ENCODE data around the gene PARVB. TPM values are rescaled to one million over a fixed set of nuclear protein-coding genes. Genes with fewer than 3 reads are reported as not detected.

PARVB gene
- total and polyA plus RNA-seq, 10 of the 15 experiments (the other 5 are each of a cell fraction or from before 2014, with no cell fraction given): 5.2 to 264 (median 76.0) TPM

GRCh38 chr22:44019846-44020245 is 4.3 kb upstream of the PARVB start:
- H3K27me3 ChIP-seq (replicated peaks in 1 of 2; ENCODE audit: control insufficient read depth in 2 of 2, insufficient read depth in 2 of 2, low read length in 1 of 2): no peaks in the 10 kb centered on the region
- ATAC-seq (no peak), DNase-seq (ENCODE audit: low read depth, low spot score) (no peak), FAIRE-seq (no peak)
- peaks cover 30% of the 10 kb centered on the region for H3K79me2 ChIP-seq (ENCODE audit: control insufficient read depth, insufficient read depth, low read length)
- ChIA-PET POLR2A (no interaction called here), SMC1A (ENCODE audit: uncharacterized antibody, unreplicated experiment) (interaction anchor here (3.6 kb wide), 1 partner anchor 66 kb away, joined by 16 read pairs; no protein-coding TSS in a partner anchor), RAD21 (ENCODE audit: unreplicated experiment) (interaction anchor here (0.7 to 2.4 kb wide), 4 partner anchors 20 to 66 kb away, joined by 3 to 10 read pairs (median 6); no protein-coding TSS in a partner anchor), CTCF (interaction anchor here (1.2 to 9.4 kb wide), 4 partner anchors 26 to 66 kb away, joined by 3 to 74 read pairs (median 6); no protein-coding TSS in a partner anchor)
- H3K4me3 ChIP-seq: no peak overlapping the region
- H3K9ac ChIP-seq (ENCODE audit: control insufficient read depth, insufficient read depth, low read length): no peak overlapping the region
- no peak for TF ChIP-seq POU2F2 (IDR thresholded peaks at IDR 0.05; ENCODE audit: borderline replicate concordance, low read depth, low read length)
- no peak for TF ChIP-seq KLF5 (IDR thresholded peaks at IDR 0.05; ENCODE audit: partially characterized antibody)
- TF ChIP-seq MTA3 (IDR thresholded peaks at IDR 0.05; ENCODE audit: borderline replicate concordance, low read length): no peak
- no peak for TF ChIP-seq SMAD1 (IDR thresholded peaks at IDR 0.05; ENCODE audit: low read depth, partially characterized antibody)
- TF ChIP-seq USF2 (IDR thresholded peaks at IDR 0.05; ENCODE audit: borderline replicate concordance, low read depth, low read length): no peak
- no peak for TF ChIP-seq PKNOX1 (IDR thresholded peaks at IDR 0.05)
- TF ChIP-seq TCF3 (IDR thresholded peaks at IDR 0.05; ENCODE audit: borderline replicate concordance, insufficient read depth, low read depth, low read length): no peak
- no peak for TF ChIP-seq GABPA (IDR thresholded peaks at IDR 0.05; ENCODE audit: low read depth)
- no peak for TF ChIP-seq NFXL1 (IDR thresholded peaks at IDR 0.05; ENCODE audit: borderline replicate concordance)
- no peak for TF ChIP-seq ZNF622 (IDR thresholded peaks at IDR 0.05)
- no peaks in the 10 kb centered on the region for H4K20me1 ChIP-seq (ENCODE audit: control insufficient read depth, insufficient read depth)
- no TSS peak for BruUV-seq (replicated peaks)
- H3K27ac ChIP-seq (ENCODE audit: control insufficient read depth, insufficient read depth): no peak overlapping the region
- no peak overlapping the region for H3K4me2 ChIP-seq (ENCODE audit: control insufficient read depth, insufficient read depth)
- intact Hi-C loops (cut with micrococcal nuclease; ENCODE audit: unreplicated experiment): no loop called here
- H3K4me1 ChIP-seq (ENCODE audit: control insufficient read depth, insufficient read depth, low read length): peaks cover 3% of the 10 kb centered on the region; the same call in 1 of the 2 replicates
- WGBS (ENCODE audit: insufficient coverage, insufficient replicate concordance, low lambda C conversion rate, missing lambda C conversion rate): 99% methylated on average over 5 of the region's 5 CpGs
- in situ Hi-C loops (cut with MboI): no loop called here
- no peak overlapping the region for H2AFZ ChIP-seq (ENCODE audit: control insufficient read depth, low read depth, low read length)
- H3K9me3 ChIP-seq (replicated peaks; ENCODE audit: control insufficient read depth, insufficient read depth, low read length): no peaks in the 10 kb centered on the region
- no peaks in the 10 kb centered on the region for H3K36me3 ChIP-seq (ENCODE audit: control insufficient read depth in 2 of 2, insufficient read depth in 2 of 2, low read length in 1 of 2)

Measured in GM12878 (cell line).